Measurements from ENCODE around the gene MYO16.

GRCh38 chr13:109249780-109250528, 620.5 kb downstream of the MYO16 start:
- TF ChIP-seq CTCF (IDR thresholded peaks at IDR 0.05) (no peak), POLR2A (IDR thresholded peaks at IDR 0.05) (no peak)
